NOMO-1 treated with DMSO at 0.1 percent for 48 hours (cell line): ENCODE measurements around the gene ASB16.

Experiments used
- DNase-seq: peaks from one replicate; lab custom pipeline; 2025; ENCODE audit not compliant: unreplicated experiment; lab: John Stamatoyannopoulos, UW

The ASB16 gene

GRCh38 chr17:44188576-44189403 is 18.3 kb downstream of the ASB16 start:
- no peak for DNase-seq

DNA sequence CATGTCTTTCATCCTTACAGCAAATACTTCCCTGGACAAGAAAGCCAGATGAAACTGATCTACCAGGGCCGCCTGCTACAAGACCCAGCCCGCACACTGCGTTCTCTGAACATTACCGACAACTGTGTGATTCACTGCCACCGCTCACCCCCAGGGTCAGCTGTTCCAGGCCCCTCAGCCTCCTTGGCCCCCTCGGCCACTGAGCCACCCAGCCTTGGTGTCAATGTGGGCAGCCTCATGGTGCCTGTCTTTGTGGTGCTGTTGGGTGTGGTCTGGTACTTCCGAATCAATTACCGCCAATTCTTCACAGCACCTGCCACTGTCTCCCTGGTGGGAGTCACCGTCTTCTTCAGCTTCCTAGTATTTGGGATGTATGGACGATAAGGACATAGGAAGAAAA is 20.0 kb downstream of the ASB16 start:
- DNase-seq = no peak

DNA sequence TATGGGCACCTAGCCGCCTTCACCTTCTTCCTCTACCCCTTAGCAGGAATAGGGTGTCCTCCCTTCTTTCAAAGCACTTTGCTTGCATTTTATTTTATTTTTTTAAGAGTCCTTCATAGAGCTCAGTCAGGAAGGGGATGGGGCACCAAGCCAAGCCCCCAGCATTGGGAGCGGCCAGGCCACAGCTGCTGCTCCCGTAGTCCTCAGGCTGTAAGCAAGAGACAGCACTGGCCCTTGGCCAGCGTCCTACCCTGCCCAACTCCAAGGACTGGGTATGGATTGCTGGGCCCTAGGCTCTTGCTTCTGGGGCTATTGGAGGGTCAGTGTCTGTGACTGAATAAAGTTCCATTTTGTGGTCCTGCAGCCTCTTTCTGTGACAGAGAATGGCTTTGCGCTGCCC is 20.9 kb downstream of the ASB16 start:
- DNase-seq = no peak

DNA sequence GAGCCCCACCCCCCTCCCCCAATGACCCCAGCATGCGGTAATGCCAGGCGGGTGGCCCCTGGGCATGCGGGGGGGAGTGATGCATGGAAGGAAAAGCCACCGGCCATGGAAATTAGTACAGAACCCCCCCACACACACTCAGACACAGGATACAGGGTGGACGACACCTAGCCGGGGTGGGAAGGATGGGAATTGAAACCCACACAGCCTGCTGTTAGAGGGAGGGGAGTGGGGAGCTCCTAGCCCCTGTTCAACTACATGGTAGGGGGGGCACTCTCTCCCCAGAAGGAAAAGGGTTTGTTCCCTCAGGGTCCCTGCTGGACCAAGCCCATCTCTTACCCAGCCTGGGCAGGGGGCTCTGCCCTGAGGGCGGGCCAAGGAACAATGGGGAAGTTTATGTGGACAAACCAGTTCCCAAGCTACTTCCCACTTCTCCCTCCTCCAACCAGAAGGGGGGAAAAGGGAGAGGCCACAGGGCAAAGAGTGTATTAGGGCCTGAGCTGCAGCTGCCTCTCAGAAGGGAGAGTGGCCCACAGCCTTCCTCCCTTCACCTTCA is 21.5 kb downstream of the ASB16 start:
- DNase-seq = no peak

- DNase-seq = no peak
These were observed 22.2 kb downstream of the ASB16 start for GRCh38 chr17:44192750-44193149.

DNA sequence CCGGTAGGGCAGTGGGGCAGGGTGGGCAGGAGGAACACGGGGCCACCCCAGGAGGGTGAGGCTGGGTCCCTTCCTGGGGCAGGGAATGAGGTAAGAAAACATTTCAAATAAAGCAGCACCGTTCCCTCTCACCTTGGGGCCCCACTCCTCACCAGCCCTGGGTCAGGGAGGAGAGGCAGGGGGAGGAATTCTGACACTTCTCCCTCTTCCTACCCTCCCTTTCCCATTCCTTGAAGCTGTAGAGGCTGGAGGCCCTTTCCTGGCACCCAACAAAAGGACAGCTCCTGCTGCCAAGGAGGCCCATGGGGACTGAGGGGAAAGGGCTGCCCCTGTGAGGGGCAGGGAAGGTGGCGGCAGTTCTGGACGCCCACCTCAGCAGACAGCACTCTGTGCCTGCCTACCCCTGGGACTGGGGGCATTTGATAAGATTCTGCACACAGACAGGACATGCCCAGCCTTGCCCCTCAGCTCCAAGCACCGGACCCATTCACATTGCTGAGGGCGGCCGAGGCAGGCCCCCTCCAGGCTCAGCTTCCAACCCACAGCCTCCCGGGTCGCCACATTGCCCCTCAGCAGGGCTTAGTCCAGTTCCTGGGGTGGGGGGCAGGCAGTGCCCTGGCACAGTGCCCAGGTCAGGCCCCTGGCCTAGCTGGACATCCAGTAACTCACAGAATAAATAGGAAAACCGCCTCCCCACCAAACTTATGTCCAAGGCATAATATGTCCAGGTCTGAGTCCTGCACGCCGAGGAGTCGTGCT is 23.0 kb downstream of the ASB16 start:
- no peak for DNase-seq

DNA sequence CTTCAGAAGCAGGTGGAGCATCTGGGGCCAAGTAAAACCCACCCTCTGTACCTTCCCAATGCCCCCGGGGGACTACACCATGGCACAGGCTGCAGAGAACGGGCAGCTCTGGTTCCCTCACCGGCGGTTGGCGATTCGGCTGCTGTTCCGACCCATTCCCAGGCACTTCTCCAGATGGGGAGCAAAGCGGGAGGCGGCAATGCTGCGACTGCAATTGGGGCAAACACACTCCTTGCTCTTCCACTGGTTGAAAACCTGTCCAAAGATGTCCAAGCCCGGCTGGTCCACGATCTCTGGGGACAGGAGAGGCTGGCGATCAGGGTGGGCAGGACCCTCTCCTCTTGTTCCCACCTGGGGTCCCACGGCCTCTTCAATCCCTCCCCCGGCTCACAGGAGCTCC is 26.6 kb downstream of the ASB16 start:
- no peak for DNase-seq

- peak; percentile 90 for DNase-seq
These were observed 27.6 kb downstream of the ASB16 start for GRCh38 chr17:44197980-44198720.

DNA sequence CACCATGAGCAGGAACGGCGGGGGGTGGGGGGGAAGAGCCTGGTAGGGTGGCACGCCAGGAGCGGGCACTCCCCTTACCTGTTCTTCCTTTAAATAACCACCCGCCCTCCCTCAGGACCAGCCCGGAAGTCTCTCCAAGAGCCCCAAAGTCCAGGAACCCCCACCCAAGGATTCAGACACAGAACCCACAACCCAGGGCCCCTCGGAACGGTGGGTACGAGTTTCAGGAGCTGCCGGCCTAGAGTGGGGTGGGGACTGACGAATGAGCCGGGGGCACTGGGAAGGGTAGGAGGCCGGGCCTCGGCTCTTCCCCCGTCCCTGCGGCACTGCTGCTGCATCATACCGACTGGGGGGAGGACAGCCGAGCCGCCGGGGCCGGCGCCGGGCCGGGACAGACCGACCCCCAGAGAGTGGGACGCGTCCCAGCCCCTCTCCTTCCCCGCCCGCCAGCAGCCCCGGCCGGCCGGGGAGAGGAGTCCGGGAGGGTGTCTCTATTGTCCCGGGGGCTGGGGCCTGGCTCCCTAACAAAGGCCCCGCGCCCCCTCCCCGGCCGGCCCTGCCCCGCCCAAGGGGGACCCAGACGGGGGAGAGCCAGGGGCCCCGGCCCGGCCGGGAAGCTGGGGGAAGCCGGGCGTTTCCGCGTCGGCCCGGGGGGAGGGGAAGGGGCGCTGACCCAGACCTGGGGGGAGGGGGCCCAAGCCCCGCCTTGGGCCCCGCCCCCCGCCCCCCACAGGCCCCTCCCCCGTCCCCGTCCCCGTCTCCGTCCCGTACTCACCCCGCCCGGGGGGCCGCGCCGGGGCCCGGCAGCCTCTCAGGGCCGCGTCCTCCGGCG is 28.4 kb downstream of the ASB16 start:
- peak; percentile 43 for DNase-seq

DNA sequence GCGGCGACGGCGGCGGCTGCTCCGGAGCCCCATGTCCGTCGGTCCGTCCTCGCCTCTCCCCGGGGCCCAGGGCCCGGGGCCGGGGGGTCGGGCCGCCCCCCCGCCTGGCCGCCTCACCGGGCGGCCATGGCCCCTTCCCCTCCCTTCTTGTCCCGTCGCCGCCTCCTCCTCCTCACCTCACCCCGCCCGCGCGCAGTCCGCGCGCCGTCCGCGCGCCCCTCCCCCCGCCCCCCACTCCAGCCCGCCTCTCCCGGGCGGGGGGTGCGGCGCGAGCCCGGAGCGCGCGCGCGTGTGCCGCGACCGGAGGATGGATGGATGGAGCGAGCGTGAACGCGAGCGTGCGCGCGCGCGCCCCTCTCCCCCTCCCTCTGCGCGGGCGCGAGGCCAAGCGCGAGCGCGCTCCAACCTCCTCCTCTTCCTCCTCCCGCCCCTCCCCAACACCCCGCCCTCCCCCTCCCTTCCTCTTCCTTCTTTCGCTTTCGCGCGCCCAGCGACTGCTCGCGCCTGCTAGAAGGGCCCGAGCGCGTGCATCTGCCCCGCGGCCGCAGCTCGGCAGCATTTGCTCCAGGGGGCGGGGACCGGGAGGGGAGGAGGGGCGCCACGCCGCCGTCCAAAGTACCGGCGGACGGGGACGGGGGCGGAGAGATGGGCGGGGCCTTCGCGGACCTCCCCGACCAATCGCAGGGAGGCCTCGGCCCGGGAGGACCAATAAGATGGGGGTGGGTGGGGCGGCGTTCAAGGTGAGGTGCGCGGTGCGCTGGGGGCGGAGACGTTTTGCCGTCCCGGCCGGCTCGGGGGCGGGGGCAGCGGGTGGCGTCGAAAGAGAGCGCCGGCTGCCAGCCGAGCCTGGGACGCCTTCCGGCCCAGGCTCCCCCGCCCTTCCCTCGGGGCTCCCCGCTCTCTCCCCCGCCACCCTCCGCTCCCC is 29.3 kb downstream of the ASB16 start, which contains the start of gene ATXN7L3:
TSS of gene ATXN7L3 (minus strand) at position 332 of the 925 bp plus-strand sequence. CDS start 1,814 bp downstream, outside the sequence.
- peak; percentile 99 for DNase-seq

GRCh38 chr17:44200478-44201155 is 30.1 kb downstream of the ASB16 start:
- no peak for DNase-seq

- no peak for DNase-seq
These were observed 32.3 kb downstream of the ASB16 start for GRCh38 chr17:44202756-44203155.

GRCh38 chr17:44203731-44204440 is 33.4 kb downstream of the ASB16 start:
- DNase-seq = peak; percentile 94

DNA sequence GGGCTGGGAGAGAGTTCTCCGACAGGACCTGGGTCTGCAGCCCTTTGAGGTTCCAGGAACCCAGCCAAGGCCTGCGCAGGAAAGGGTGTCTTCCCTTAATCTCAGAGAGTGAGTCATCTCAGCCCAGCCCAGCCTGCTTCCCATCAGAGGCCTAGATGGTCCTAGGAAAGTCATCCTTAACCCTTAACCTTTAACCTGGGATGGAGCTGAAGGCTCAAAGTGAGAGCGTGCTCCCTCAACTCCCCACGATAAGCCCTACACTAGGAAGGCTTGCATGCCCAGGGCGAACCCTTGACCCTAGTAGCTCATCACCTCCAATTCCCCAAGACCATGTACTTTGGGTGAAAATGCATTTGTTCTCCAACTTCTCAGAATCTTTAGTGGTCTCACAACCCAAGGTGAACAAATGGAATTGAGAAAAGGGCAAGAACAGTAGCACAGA is 34.0 kb downstream of the ASB16 start:
- DNase-seq = no peak

- DNase-seq = no peak
These were observed 35.7 kb downstream of the ASB16 start for GRCh38 chr17:44205962-44206824.

GRCh38 chr17:44206825-44207155 is 36.3 kb downstream of the ASB16 start:
- DNase-seq = no peak

- DNase-seq = no peak
These were observed 36.8 kb downstream of the ASB16 start for GRCh38 chr17:44207319-44207718.
